ENCODE data around the gene COL27A1.

COL27A1 gene

GRCh38 chr9:114169029-114169951 is 14.0 kb downstream of the COL27A1 start:
- no peak for DNase-seq (ENCODE audit: low spot score)

GRCh38 chr9:114169952-114170770 is 14.8 kb downstream of the COL27A1 start:
- no peak for DNase-seq (ENCODE audit: low spot score)

GRCh38 chr9:114170771-114171461 is 15.6 kb downstream of the COL27A1 start:
- no peak for DNase-seq (ENCODE audit: low spot score)

- DNase-seq (ENCODE audit: low spot score): no peak
These were observed 16.2 kb downstream of the COL27A1 start for GRCh38 chr9:114171500-114171899.

GRCh38 chr9:114172981-114173833 is 17.9 kb downstream of the COL27A1 start:
- no peak for DNase-seq (ENCODE audit: low spot score)

GRCh38 chr9:114174557-114174875 is 19.2 kb downstream of the COL27A1 start:
- no peak for DNase-seq (ENCODE audit: low spot score)

GRCh38 chr9:114174876-114175771 is 19.8 kb downstream of the COL27A1 start:
- no peak for DNase-seq (ENCODE audit: low spot score)

GRCh38 chr9:114176624-114177291 is 21.4 kb downstream of the COL27A1 start:
- no peak for DNase-seq (ENCODE audit: low spot score)

- DNase-seq (ENCODE audit: low spot score): no peak
These were observed 22.2 kb downstream of the COL27A1 start for GRCh38 chr9:114177423-114178064.

- DNase-seq (ENCODE audit: low spot score): no peak
These were observed 22.7 kb downstream of the COL27A1 start for GRCh38 chr9:114178076-114178475.

GRCh38 chr9:114178756-114179450 is 23.6 kb downstream of the COL27A1 start:
- DNase-seq (ENCODE audit: low spot score): no peak

GRCh38 chr9:114179516-114179915 is 24.2 kb downstream of the COL27A1 start:
- no peak for DNase-seq (ENCODE audit: low spot score)

GRCh38 chr9:114180696-114181606 is 25.6 kb downstream of the COL27A1 start:
- no peak for DNase-seq (ENCODE audit: low spot score)

GRCh38 chr9:114181607-114182409 is 26.5 kb downstream of the COL27A1 start:
- DNase-seq (ENCODE audit: low spot score): no peak

- no peak for DNase-seq (ENCODE audit: low spot score)
These were observed 27.7 kb downstream of the COL27A1 start for GRCh38 chr9:114183006-114183405.

- DNase-seq (ENCODE audit: low spot score): no peak
These were observed 28.7 kb downstream of the COL27A1 start for GRCh38 chr9:114184071-114184470.

- no peak for DNase-seq (ENCODE audit: low spot score)
These were observed 29.5 kb downstream of the COL27A1 start for GRCh38 chr9:114184866-114185265.

All from CD4-positive, alpha-beta T cell treated with Interleukin-2 at 100 ng/mL for 4 hours (primary cell).